GM23248 (cell line): Measurements from ENCODE around the gene GRID2.

Source experiments
- EZH2 ChIP-seq: fragments of 200-600 bp; sonication (generic); IDR thresholded peaks from 2 replicates; pipeline ENCODE4 v1.6.1; 2018; ENCODE audit warnings: antibody characterized with exemption, mild to moderate bottlenecking; ENCODE audit not compliant: insufficient read depth, poor library complexity, severe bottlenecking
- EZH2phosphoT487 ChIP-seq: fragments of 200-600 bp; sonication (generic); IDR thresholded peaks from 2 replicates; pipeline ENCODE4 v1.6.1; 2018; ENCODE audit warnings: antibody characterized with exemption, moderate library complexity, mild to moderate bottlenecking, low read depth; ENCODE audit not compliant: insufficient read depth

GRCh38 chr4:92524131-92524530, 220.4 kb downstream of the GRID2 start:
- TF ChIP-seq EZH2 (no peak), EZH2phosphoT487 (no peak)
